Lung (tissue), 12 donors: ENCODE data around the gene TRPM3. TPM values are rescaled to one million over a fixed set of nuclear protein-coding genes. Genes with fewer than 3 reads are reported as not detected.

Experiments
- ATAC-seq: fragments of 200-7000 bp; cut with Tn5 transposase; one replicate; pipeline ENCODE4 v1.9.1; 2020; ENCODE audit warnings: moderate number of reproducible peaks; ENCODE audit not compliant: insufficient read depth, low FRiP score
- DNase-seq, 3 donors: peaks; one replicate each; pipeline ENCODE4 v3.0.0-alpha.2; 2013 to 2017
- H3K27ac ChIP-seq, 2 donors: one replicate each; pipeline ENCODE4 v1.5.1; 2013; ENCODE audit warnings: mild to moderate bottlenecking in 2 of 2, moderate library complexity in 2 of 2, control low read depth in 1 of 2, inconsistent platforms in 1 of 2, low read depth in 1 of 2, low read length in 1 of 2
- H3K27me3 ChIP-seq, 3 donors: one replicate each; pipeline ENCODE4 v1.5.1; 2013; ENCODE audit warnings: low read length in 2 of 3; ENCODE audit not compliant: control insufficient read depth in 3 of 3, insufficient read depth in 3 of 3
- H3K36me3 ChIP-seq, 4 donors: one replicate each; pipeline ENCODE4 v1.5.1; 2013; ENCODE audit warnings: low read length in 4 of 4, mild to moderate bottlenecking in 1 of 4, moderate library complexity in 1 of 4; ENCODE audit not compliant: control insufficient read depth in 4 of 4, insufficient read depth in 4 of 4
- H3K4me1 ChIP-seq, 5 donors: one replicate each; pipeline ENCODE4 v1.5.1; 2013; ENCODE audit warnings: low read length in 5 of 5, mild to moderate bottlenecking in 2 of 5, moderate library complexity in 1 of 5; ENCODE audit not compliant: control insufficient read depth in 5 of 5, insufficient read depth in 5 of 5
- H3K4me3 ChIP-seq: one replicate; pipeline ENCODE4 v1.5.1; 2013; ENCODE audit warnings: mild to moderate bottlenecking, control low read depth, moderate library complexity
- H3K9ac ChIP-seq, 2 donors: one replicate each; pipeline ENCODE4 v1.5.1; 2013; ENCODE audit warnings: low read length in 2 of 2, control low read depth in 1 of 2; ENCODE audit not compliant: insufficient read depth in 1 of 2
- H3K9me3 ChIP-seq, 4 donors: one replicate each; pipeline ENCODE4 v1.5.1; 2013; ENCODE audit warnings: low read length in 3 of 4, mild to moderate bottlenecking in 1 of 4, moderate library complexity in 1 of 4; ENCODE audit not compliant: control insufficient read depth in 4 of 4, insufficient read depth in 3 of 4
- WGBS, 2 donors: extraction: QIAGEN DNeasy Blood & Tissue Kit; methylation state at CpG; one replicate each; pipeline ENCODE4 v1.1.7; 2013; 5-methylcytosine and 5-hydroxymethylcytosine counted together
- polyA plus RNA-seq, 2 donors: library from polyadenylated mRNA; stranded (reverse); fragments of 200-250 nt; gene quantifications; one replicate each; pipeline ENCODE4 v1.2.1, GENCODE V29; 2013
- total RNA-seq, 2 donors: library from RNA; depleted of rRNA in 1 of 2; stranded (reverse); fragments of >200 nt in 1 of 2; gene quantifications; one replicate each; pipeline ENCODE4 v1.2.1, GENCODE V29; 2014 to 2021
- TF ChIP-seq, protein P1 (sequence below): IDR thresholded peaks from 2 replicates; pipeline ENCODE4 v1.5.1; 2012; ENCODE audit warnings: mild to moderate bottlenecking; ENCODE audit errors: control extremely low read depth, extremely low read depth
- donor health status: control.
- donor health status: control.
- donor health status: Bipolar disorder and iron deficiency.
- donor health status: healthy.
- donor health status: DM: yes; HTN: yes; CAD: no.

TRPM3 gene
- total and polyA plus RNA-seq, 4 donors, result 0.02 to 1.4 (median 0.49) TPM; not detected in 1

- no peak overlapping the region for H3K4me3 ChIP-seq
- WGBS, 2 donors, result 48 to 52% methylated on average over 2 of the region's 2 CpGs
- no peaks in the 10 kb centered on the region for H3K27me3 ChIP-seq
- ATAC-seq (no peak), DNase-seq (no peak)
- H3K36me3 ChIP-seq, result no peaks in the 10 kb centered on the region
- H3K9ac ChIP-seq, result no peak overlapping the region
- no peak overlapping the region for H3K27ac ChIP-seq
- TF ChIP-seq, protein P1, sequence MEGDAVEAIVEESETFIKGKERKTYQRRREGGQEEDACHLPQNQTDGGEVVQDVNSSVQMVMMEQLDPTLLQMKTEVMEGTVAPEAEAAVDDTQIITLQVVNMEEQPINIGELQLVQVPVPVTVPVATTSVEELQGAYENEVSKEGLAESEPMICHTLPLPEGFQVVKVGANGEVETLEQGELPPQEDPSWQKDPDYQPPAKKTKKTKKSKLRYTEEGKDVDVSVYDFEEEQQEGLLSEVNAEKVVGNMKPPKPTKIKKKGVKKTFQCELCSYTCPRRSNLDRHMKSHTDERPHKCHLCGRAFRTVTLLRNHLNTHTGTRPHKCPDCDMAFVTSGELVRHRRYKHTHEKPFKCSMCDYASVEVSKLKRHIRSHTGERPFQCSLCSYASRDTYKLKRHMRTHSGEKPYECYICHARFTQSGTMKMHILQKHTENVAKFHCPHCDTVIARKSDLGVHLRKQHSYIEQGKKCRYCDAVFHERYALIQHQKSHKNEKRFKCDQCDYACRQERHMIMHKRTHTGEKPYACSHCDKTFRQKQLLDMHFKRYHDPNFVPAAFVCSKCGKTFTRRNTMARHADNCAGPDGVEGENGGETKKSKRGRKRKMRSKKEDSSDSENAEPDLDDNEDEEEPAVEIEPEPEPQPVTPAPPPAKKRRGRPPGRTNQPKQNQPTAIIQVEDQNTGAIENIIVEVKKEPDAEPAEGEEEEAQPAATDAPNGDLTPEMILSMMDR, result no peak
- H3K4me1 ChIP-seq, result peaks cover 0 to 4% (median 0%) of the 10 kb centered on the region in 5 donors
- H3K9me3 ChIP-seq, result no peaks in the 10 kb centered on the region
These were observed 23.1 kb upstream of the TRPM3 start for GRCh38 chr9:71144495-71144894.

- no peaks in the 10 kb centered on the region for H3K4me1 ChIP-seq
- no peaks in the 10 kb centered on the region for H3K36me3 ChIP-seq
- WGBS, 2 donors, result 70 to 76% methylated on average over 6 of the region's 6 CpGs
- no peak for ATAC-seq
- DNase-seq, result no peak
- H3K9me3 ChIP-seq, result no peaks in the 10 kb centered on the region
- TF ChIP-seq, protein P1, result no peak
- H3K27me3 ChIP-seq, result no peaks in the 10 kb centered on the region
- H3K4me3 ChIP-seq, result no peak overlapping the region
- H3K9ac ChIP-seq, result no peak overlapping the region
- no peak overlapping the region for H3K27ac ChIP-seq
These were observed 15.3 kb upstream of the TRPM3 start for GRCh38 chr9:71136696-71137095.

- 60 to 67% methylated on average over 3 of the region's 3 CpGs for WGBS, 2 donors
- H3K36me3 ChIP-seq, result no peaks in the 10 kb centered on the region
- DNase-seq (no peak), ATAC-seq (no peak)
- no peaks in the 10 kb centered on the region for H3K27me3 ChIP-seq
- H3K27ac ChIP-seq, result no peak overlapping the region
- H3K4me1 ChIP-seq, result no peaks in the 10 kb centered on the region
- TF ChIP-seq, protein P1, result no peak
- no peak overlapping the region for H3K4me3 ChIP-seq
- no peaks in the 10 kb centered on the region for H3K9me3 ChIP-seq
- H3K9ac ChIP-seq, result no peak overlapping the region
These were observed 9.7 kb upstream of the TRPM3 start for GRCh38 chr9:71131145-71131544.

- H3K36me3 ChIP-seq, result no peaks in the 10 kb centered on the region
- H3K4me1 ChIP-seq, result no peaks in the 10 kb centered on the region
- no peak overlapping the region for H3K27ac ChIP-seq
- no peaks in the 10 kb centered on the region for H3K27me3 ChIP-seq
- H3K4me3 ChIP-seq, result no peak overlapping the region
- DNase-seq (no peak), ATAC-seq (no peak)
- no peaks in the 10 kb centered on the region for H3K9me3 ChIP-seq
- WGBS, 2 donors, result 96 to 98% methylated on average over 4 of the region's 4 CpGs
- TF ChIP-seq, protein P1, result no peak
- no peak overlapping the region for H3K9ac ChIP-seq
These were observed 9.1 kb upstream of the TRPM3 start for GRCh38 chr9:71130521-71130920.
